Lower leg skin (tissue), 4 donors: ENCODE data around the gene ACOT12. TPM values are rescaled to one million over a fixed set of nuclear protein-coding genes. Genes with fewer than 3 reads are reported as not detected.

Experiments used
- DNase-seq, 2 donors: peaks; one replicate each; pipeline ENCODE4 v3.0.0-alpha.2; 2019; ENCODE audit warnings: low spot score in 2 of 2
- H3K4me3 ChIP-seq: fragments of 200-600 bp; sonication (generic); 2 replicates; pipeline ENCODE4 v1.5.1; 2017; ENCODE audit warnings: mild to moderate bottlenecking, low read depth; ENCODE audit not compliant: poor library complexity, severe bottlenecking
- CTCF ChIP-seq, 3 donors: fragments of 450-650 bp; IDR thresholded peaks; one replicate each; pipeline ENCODE4 v1.5.1; 2016; ENCODE audit warnings: antibody characterized with exemption in 3 of 3, mild to moderate bottlenecking in 3 of 3, moderate library complexity in 2 of 3
- POLR2A ChIP-seq, 2 donors: fragments of 450-650 bp; IDR thresholded peaks; one replicate each; pipeline ENCODE4 v1.6.1; 2016 to 2017; ENCODE audit warnings: antibody characterized with exemption in 2 of 2, mild to moderate bottlenecking in 1 of 2, moderate library complexity in 1 of 2
- WGBS, 2 donors: methylation state at CpG; one replicate each; pipeline ENCODE4 v1.1.5; 2018; 5-methylcytosine and 5-hydroxymethylcytosine counted together
- intact Hi-C: fragments of 100-400 bp; cut with DNase I; formaldehyde crosslinking; loops from one replicate; pipeline ENCODE4 v1.15.0; 2023; ENCODE audit warnings: low total_unique reads
- total RNA-seq, 4 donors: library from RNA; depleted of rRNA; stranded (reverse); fragments of >200 nt; gene quantifications; one replicate each; pipeline ENCODE4 v1.1.0, GENCODE V29; 2016

Gene ACOT12
- total RNA-seq, 4 donors from 2014 or later: 1.1 TPM; not detected in 3

- DNase-seq: no peak
- 76 to 94% methylated on average over 3 of the region's 3 CpGs for WGBS, 2 donors
- no peak for TF ChIP-seq POLR2A (IDR thresholded peaks at IDR 0.05)
- no peak for TF ChIP-seq CTCF (IDR thresholded peaks at IDR 0.05)
- no peak overlapping the region for H3K4me3 ChIP-seq
- intact Hi-C loops: loop anchor here (5.0 to 10.0 kb wide), 2 partner anchors 316 to 961 kb away; no protein-coding TSS in a partner anchor
Measured at GRCh38 chr5:81428446-81428845, 34.5 kb upstream of the ACOT12 start.

GRCh38 chr5:81427566-81427965 lies 33.6 kb upstream of the ACOT12 start:
- intact Hi-C loops: loop anchor here (5.0 to 10.0 kb wide), 2 partner anchors 317 to 960 kb away; no protein-coding TSS in a partner anchor
- DNase-seq: no peak
- 91 to 100% methylated on average over 1 of the region's 1 CpG for WGBS, 2 donors
- no peak overlapping the region for H3K4me3 ChIP-seq
- TF ChIP-seq CTCF (IDR thresholded peaks at IDR 0.05): no peak
- no peak for TF ChIP-seq POLR2A (IDR thresholded peaks at IDR 0.05)

GRCh38 chr5:81426359-81427030 lies 32.6 kb upstream of the ACOT12 start:
- intact Hi-C loops: loop anchor here (5.0 to 10.0 kb wide), 2 partner anchors 318 to 959 kb away; no protein-coding TSS in a partner anchor
- H3K4me3 ChIP-seq: no peak overlapping the region
- DNase-seq: no peak
- WGBS, 2 donors: 37 to 40% methylated on average over 3 of the region's 3 CpGs
- no peak for TF ChIP-seq POLR2A (IDR thresholded peaks at IDR 0.05)
- TF ChIP-seq CTCF (IDR thresholded peaks at IDR 0.05): no peak

GRCh38 chr5:81425569-81425968 lies 31.6 kb upstream of the ACOT12 start:
- no peak for TF ChIP-seq POLR2A (IDR thresholded peaks at IDR 0.05)
- TF ChIP-seq CTCF (IDR thresholded peaks at IDR 0.05): no peak
- DNase-seq: no peak
- WGBS, 2 donors: 2% methylated on average over 2 of the region's 2 CpGs
- H3K4me3 ChIP-seq: no peak overlapping the region
- intact Hi-C loops: loop anchor here (5.0 to 10.0 kb wide), 2 partner anchors 319 to 958 kb away; no protein-coding TSS in a partner anchor

- no peak overlapping the region for H3K4me3 ChIP-seq
- DNase-seq: no peak
- WGBS, 2 donors: 97 to 98% methylated on average over 1 of the region's 1 CpG
- TF ChIP-seq POLR2A (IDR thresholded peaks at IDR 0.05): no peak
- TF ChIP-seq CTCF (IDR thresholded peaks at IDR 0.05): no peak
- intact Hi-C loops: loop anchor here (5.0 to 10.0 kb wide), 2 partner anchors 320 to 957 kb away; no protein-coding TSS in a partner anchor
Measured at GRCh38 chr5:81424728-81425127, 30.8 kb upstream of the ACOT12 start.
